Hematopoietic multipotent progenitor cell treated with erythropoietin and hydrocortisone succinate and interleukin-3 and kit ligand, for 17 days (in vitro differentiated cells): ENCODE data around the gene C20orf144.
A peak's percentile ranks its signal among the peaks of the same experiment; 100 is the strongest.

Experiments used
- DNase-seq: peaks from one replicate; pipeline ENCODE4 v3.0.0-alpha.2; 2015; ENCODE audit warnings: low spot score

C20orf144 gene

GRCh38 chr20:33650111-33650752 lies 11.9 kb upstream of the C20orf144 start:
- no peak for DNase-seq

GRCh38 chr20:33650753-33651561 lies 11.2 kb upstream of the C20orf144 start:
- DNase-seq: no peak

- no peak for DNase-seq
Measured at GRCh38 chr20:33651562-33652048, 10.5 kb upstream of the C20orf144 start.

- DNase-seq: peak; percentile 58
Measured at GRCh38 chr20:33653218-33653899, 8.8 kb upstream of the C20orf144 start.

- DNase-seq: no peak
Measured at GRCh38 chr20:33653900-33654596, 8.1 kb upstream of the C20orf144 start.

- no peak for DNase-seq
Measured at GRCh38 chr20:33654680-33655161, 7.4 kb upstream of the C20orf144 start.

GRCh38 chr20:33655164-33655563 lies 7.0 kb upstream of the C20orf144 start:
- no peak for DNase-seq

GRCh38 chr20:33656010-33656782 lies 5.9 kb upstream of the C20orf144 start:
- DNase-seq: no peak

GRCh38 chr20:33656783-33657703 lies 5.1 kb upstream of the C20orf144 start:
- DNase-seq: no peak

GRCh38 chr20:33657704-33658095 lies 4.4 kb upstream of the C20orf144 start:
- DNase-seq: no peak

- no peak for DNase-seq
Measured at GRCh38 chr20:33658510-33658909, 3.6 kb upstream of the C20orf144 start.

GRCh38 chr20:33658929-33659328 lies 3.2 kb upstream of the C20orf144 start:
- DNase-seq: no peak

- no peak for DNase-seq
Measured at GRCh38 chr20:33659341-33660034, 2.6 kb upstream of the C20orf144 start.

GRCh38 chr20:33660035-33660684 lies 2.0 kb upstream of the C20orf144 start:
- DNase-seq: no peak

GRCh38 chr20:33660685-33661058 lies 1.5 kb upstream of the C20orf144 start:
- no peak for DNase-seq

GRCh38 chr20:33663161-33664084 lies 1.3 kb downstream of the C20orf144 start:
- peak; percentile 70 for DNase-seq

GRCh38 chr20:33664085-33664761 lies 2.1 kb downstream of the C20orf144 start:
- DNase-seq: no peak
